Natural killer cell (primary cell): Measurements from ENCODE around the gene RBPJ. TPM values are rescaled to one million over a fixed set of nuclear protein-coding genes. Genes with fewer than 3 reads are reported as not detected.

Source experiments
- ATAC-seq, 3 donors: fragments of 150-1000 bp in 2 of 3; fragments of 200-7000 bp in 1 of 3; cut with Tn5 transposase; 1 replicate in 1 of 3; 2 replicates in 2 of 3; pipeline ENCODE4 v1.10.0; 2021; ENCODE audit warnings: mild to moderate bottlenecking in 2 of 3, moderate library complexity in 2 of 3
- DNase-seq, 2 donors: peaks; one replicate each; pipeline versions ENCODE4 v3.0.0 to v3.0.0-alpha.2; 2013 to 2021; ENCODE audit warnings: mixed read lengths in 1 of 2
- H3K27ac ChIP-seq: one replicate; pipeline ENCODE4 v1.5.1; 2013; ENCODE audit warnings: mild to moderate bottlenecking, low read length
- H3K27me3 ChIP-seq: one replicate; pipeline ENCODE4 v1.6.1; 2013; ENCODE audit warnings: low read length; ENCODE audit not compliant: control insufficient read depth, insufficient read depth
- H3K36me3 ChIP-seq: one replicate; pipeline ENCODE4 v1.6.1; 2013; ENCODE audit warnings: low read length; ENCODE audit not compliant: control insufficient read depth, insufficient read depth
- H3K4me1 ChIP-seq: one replicate; pipeline ENCODE4 v1.6.1; 2013; ENCODE audit warnings: low read length; ENCODE audit not compliant: control insufficient read depth, insufficient read depth
- H3K4me3 ChIP-seq: one replicate; pipeline ENCODE4 v1.5.1; 2013; ENCODE audit warnings: low read length
- H3K9me3 ChIP-seq: one replicate; pipeline ENCODE4 v1.6.1; 2013; ENCODE audit warnings: low read length; ENCODE audit not compliant: control insufficient read depth, insufficient read depth
- H3K27ac Mint-ChIP-seq, 2 donors: one replicate each; pipeline ENCODE4 v1.8.0; 2022; ENCODE audit warnings: mild to moderate bottlenecking in 2 of 2, mixed read lengths in 2 of 2, moderate library complexity in 1 of 2
- H3K27me3 Mint-ChIP-seq, 2 donors: one replicate each; pipeline ENCODE4 v1.8.0; 2022; ENCODE audit warnings: low read depth in 2 of 2, mixed read lengths in 2 of 2
- H3K36me3 Mint-ChIP-seq: one replicate; pipeline ENCODE4 v1.8.0; 2022; ENCODE audit warnings: mixed read lengths
- H3K4me1 Mint-ChIP-seq, 2 donors: one replicate each; pipeline ENCODE4 v1.8.0; 2022; ENCODE audit warnings: mixed read lengths in 2 of 2
- H3K4me3 Mint-ChIP-seq: one replicate; pipeline ENCODE4 v1.8.0; 2022; ENCODE audit warnings: mild to moderate bottlenecking, moderate library complexity, mixed read lengths
- H3K9me3 Mint-ChIP-seq, 2 donors: one replicate each; pipeline ENCODE4 v1.8.0; 2022; ENCODE audit warnings: mixed read lengths in 2 of 2
- WGBS: methylation state at CpG from one replicate; pipeline ENCODE4 v1.1.7; 2013; ENCODE audit warnings: missing lambda C conversion rate; ENCODE audit not compliant: insufficient coverage; 5-methylcytosine and 5-hydroxymethylcytosine counted together
- intact Hi-C: fragments of 100-400 bp; cut with micrococcal nuclease; formaldehyde crosslinking; loops from one replicate; pipeline ENCODE4 v1.14.2; 2022
- total RNA-seq, 4 donors: library from RNA; stranded (reverse); fragments of 120-200 nt in 1 of 4; gene quantifications; one replicate each; pipeline versions ENCODE4 v1.2.3 to v1.2.4, GENCODE V29; 2013 to 2022
- TF ChIP-seq, protein P1 (sequence below): fragments of 200-600 bp; IDR thresholded peaks from one replicate; pipeline ENCODE4 v1.8.0; 2022; ENCODE audit warnings: antibody characterized with exemption

Gene RBPJ
- total RNA-seq, 3 donors from 2014 or later (not counting 1 experiment from before 2014, with no cell fraction given) = 46.4 to 53.3 (median 48.8) TPM

- H3K9me3 ChIP-seq = no peaks in the 10 kb centered on the region
- ATAC-seq (no peak), DNase-seq (no peak)
- 97% methylated on average over 2 of the region's 4 CpGs for WGBS
- no peak overlapping the region for H3K27ac ChIP-seq
- TF ChIP-seq, protein P1, sequence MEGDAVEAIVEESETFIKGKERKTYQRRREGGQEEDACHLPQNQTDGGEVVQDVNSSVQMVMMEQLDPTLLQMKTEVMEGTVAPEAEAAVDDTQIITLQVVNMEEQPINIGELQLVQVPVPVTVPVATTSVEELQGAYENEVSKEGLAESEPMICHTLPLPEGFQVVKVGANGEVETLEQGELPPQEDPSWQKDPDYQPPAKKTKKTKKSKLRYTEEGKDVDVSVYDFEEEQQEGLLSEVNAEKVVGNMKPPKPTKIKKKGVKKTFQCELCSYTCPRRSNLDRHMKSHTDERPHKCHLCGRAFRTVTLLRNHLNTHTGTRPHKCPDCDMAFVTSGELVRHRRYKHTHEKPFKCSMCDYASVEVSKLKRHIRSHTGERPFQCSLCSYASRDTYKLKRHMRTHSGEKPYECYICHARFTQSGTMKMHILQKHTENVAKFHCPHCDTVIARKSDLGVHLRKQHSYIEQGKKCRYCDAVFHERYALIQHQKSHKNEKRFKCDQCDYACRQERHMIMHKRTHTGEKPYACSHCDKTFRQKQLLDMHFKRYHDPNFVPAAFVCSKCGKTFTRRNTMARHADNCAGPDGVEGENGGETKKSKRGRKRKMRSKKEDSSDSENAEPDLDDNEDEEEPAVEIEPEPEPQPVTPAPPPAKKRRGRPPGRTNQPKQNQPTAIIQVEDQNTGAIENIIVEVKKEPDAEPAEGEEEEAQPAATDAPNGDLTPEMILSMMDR = no peak
- Mint-ChIP-seq H3K27ac (no peak overlapping the region), H3K4me1 (no peaks in the 10 kb centered on the region), H3K9me3 (no peaks in the 10 kb centered on the region), H3K36me3 (peaks cover 18% of the 10 kb centered on the region), H3K4me3 (no peak overlapping the region), H3K27me3 (no peaks in the 10 kb centered on the region)
- H3K27me3 ChIP-seq = no peaks in the 10 kb centered on the region
- H3K4me1 ChIP-seq = no peaks in the 10 kb centered on the region
- H3K4me3 ChIP-seq = no peak overlapping the region
- intact Hi-C loops = no loop called here
- H3K36me3 ChIP-seq = peaks cover 39% of the 10 kb centered on the region
Measured at GRCh38 chr4:26429910-26430309, 109.1 kb downstream of the RBPJ start.

DNA sequence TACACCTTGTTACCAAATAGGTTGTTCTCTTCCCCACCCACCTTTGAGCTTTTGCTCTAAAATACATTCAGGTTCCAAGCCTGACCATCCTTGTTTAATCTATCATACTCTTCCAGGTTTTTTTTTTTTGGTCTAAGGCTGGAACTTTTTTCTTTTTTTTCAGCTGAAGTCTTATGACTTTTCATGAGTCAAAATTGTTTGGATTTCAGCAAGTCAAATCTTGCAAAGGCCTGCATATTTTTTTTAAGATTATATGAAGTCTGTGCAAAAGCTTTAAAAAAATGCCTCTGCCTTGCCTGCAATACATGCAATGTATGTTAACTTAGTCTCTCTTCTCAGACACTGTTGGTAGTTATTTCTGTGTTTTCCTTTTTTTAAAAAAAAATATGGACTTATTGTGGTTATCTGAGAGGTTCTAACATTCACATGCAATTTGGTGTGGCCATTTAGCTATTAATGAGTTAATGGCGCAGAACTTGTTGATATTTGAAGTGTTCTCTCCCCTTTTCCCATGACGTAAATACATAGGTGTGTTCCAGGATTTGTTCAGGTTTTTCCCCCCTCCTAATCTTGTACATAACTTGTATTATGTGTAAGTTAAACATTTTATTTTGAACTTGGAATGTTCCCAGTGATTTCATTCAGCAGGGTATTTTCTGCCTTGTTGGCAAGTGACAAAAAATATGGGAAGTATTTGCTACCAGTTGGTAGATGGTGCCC is 110.8 kb downstream of the RBPJ start:
- ATAC-seq (no peak), DNase-seq (no peak)
- intact Hi-C loops = no loop called here
- Histone ChIP-seq H3K4me1 (no peaks in the 10 kb centered on the region), H3K4me3 (no peak overlapping the region), H3K9me3 (no peaks in the 10 kb centered on the region), H3K36me3 (peaks cover 26% of the 10 kb centered on the region), H3K27me3 (no peaks in the 10 kb centered on the region), H3K27ac (no peak overlapping the region)
- no peak overlapping the region for H3K27ac Mint-ChIP-seq
- no peak overlapping the region for H3K4me3 Mint-ChIP-seq
- TF ChIP-seq, protein P1 = no peak
- no peaks in the 10 kb centered on the region for H3K9me3 Mint-ChIP-seq
- 83% methylated on average over 1 of the region's 2 CpGs for WGBS
- H3K4me1 Mint-ChIP-seq = no peaks in the 10 kb centered on the region
- peaks cover 12% of the 10 kb centered on the region for H3K36me3 Mint-ChIP-seq
- no peaks in the 10 kb centered on the region for H3K27me3 Mint-ChIP-seq

GRCh38 chr4:26432419-26432818 is 111.6 kb downstream of the RBPJ start:
- Mint-ChIP-seq H3K27ac (no peak overlapping the region), H3K36me3 (peaks cover 12% of the 10 kb centered on the region), H3K9me3 (no peaks in the 10 kb centered on the region), H3K4me1 (no peaks in the 10 kb centered on the region), H3K4me3 (no peak overlapping the region), H3K27me3 (no peaks in the 10 kb centered on the region)
- no peak for ATAC-seq
- Histone ChIP-seq H3K4me1 (no peaks in the 10 kb centered on the region), H3K4me3 (no peak overlapping the region), H3K9me3 (no peaks in the 10 kb centered on the region), H3K27me3 (no peaks in the 10 kb centered on the region), H3K36me3 (peaks cover 23% of the 10 kb centered on the region), H3K27ac (no peak overlapping the region)
- TF ChIP-seq, protein P1 = no peak
- 93% methylated on average over 5 of the region's 5 CpGs for WGBS
- no peak for DNase-seq
- intact Hi-C loops = no loop called here

GRCh38 chr4:26433556-26433955 is 112.7 kb downstream of the RBPJ start:
- intact Hi-C loops = no loop called here
- no CpG with 5 or more reads among the region's 1 CpG for WGBS

More at GRCh38 chr4:26433556-26433955, 112.7 kb downstream of the RBPJ start:
- Mint-ChIP-seq H3K36me3 (peaks cover 12% of the 10 kb centered on the region), H3K27ac (no peak overlapping the region), H3K27me3 (no peaks in the 10 kb centered on the region), H3K4me1 (no peaks in the 10 kb centered on the region), H3K4me3 (no peak overlapping the region), H3K9me3 (no peaks in the 10 kb centered on the region)
- no peaks in the 10 kb centered on the region for H3K4me1 ChIP-seq
- no peak overlapping the region for H3K4me3 ChIP-seq
- DNase-seq (no peak), ATAC-seq (no peak)
- TF ChIP-seq, protein P1 = no peak
- H3K27me3 ChIP-seq = no peaks in the 10 kb centered on the region
- H3K27ac ChIP-seq = no peak overlapping the region
- H3K9me3 ChIP-seq = no peaks in the 10 kb centered on the region
- H3K36me3 ChIP-seq = peaks cover 21% of the 10 kb centered on the region
